ENCODE results near the gene RPN2. TPM values are rescaled to one million over a fixed set of nuclear protein-coding genes. Genes with fewer than 3 reads are reported as not detected.

Gene RPN2
- total and polyA plus RNA-seq, 2 donors (not counting 1 experiment from before 2014, with no cell fraction given) = 262 to 414 TPM

DNA sequence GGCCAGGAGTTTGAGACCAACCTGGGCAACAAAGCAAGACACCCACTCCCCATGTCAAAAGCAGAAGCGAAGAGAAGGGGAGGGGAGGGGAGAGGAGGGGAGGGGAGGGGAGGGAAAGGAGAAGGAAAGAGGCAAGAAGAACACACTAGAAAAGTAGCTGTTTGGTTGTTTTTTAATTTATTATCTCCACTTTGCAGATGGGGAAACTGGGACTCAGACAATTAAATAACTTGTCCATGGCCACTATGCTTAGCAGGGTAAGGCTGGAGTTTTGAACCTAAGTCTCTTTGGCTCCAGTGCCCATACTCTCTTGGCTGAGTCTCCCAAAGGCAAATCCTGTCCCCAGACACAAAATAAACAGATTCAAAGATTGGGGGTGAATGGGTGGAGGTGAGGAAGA lies 94.9 kb downstream of the RPN2 start:
- no peaks in the 10 kb centered on the region for H3K79me2 ChIP-seq (ENCODE audit: control insufficient read depth, insufficient read depth, low read length)
- H3K36me3 ChIP-seq (ENCODE audit: control insufficient read depth, insufficient read depth, low read length) = no peaks in the 10 kb centered on the region
- H3K9ac ChIP-seq (ENCODE audit: insufficient read depth, low read length) = no peak overlapping the region
- H3K27me3 ChIP-seq (ENCODE audit: control insufficient read depth, insufficient read depth, low read length) = no peaks in the 10 kb centered on the region
- no peak overlapping the region for H2AFZ ChIP-seq (ENCODE audit: low read length)
- no peak for DNase-seq (ENCODE audit: low read depth in 2 of 2)
- peaks cover 3% of the 10 kb centered on the region for H3K4me1 ChIP-seq (ENCODE audit: control insufficient read depth, extremely low read depth, insufficient read depth, low read length)
- no peak overlapping the region for H3K4me3 ChIP-seq (replicated peaks in 1 of 4; ENCODE audit: control extremely low read depth in 1 of 4, insufficient read depth in 1 of 4, low read depth in 3 of 4, low read length in 4 of 4)
- TF ChIP-seq, protein P1, sequence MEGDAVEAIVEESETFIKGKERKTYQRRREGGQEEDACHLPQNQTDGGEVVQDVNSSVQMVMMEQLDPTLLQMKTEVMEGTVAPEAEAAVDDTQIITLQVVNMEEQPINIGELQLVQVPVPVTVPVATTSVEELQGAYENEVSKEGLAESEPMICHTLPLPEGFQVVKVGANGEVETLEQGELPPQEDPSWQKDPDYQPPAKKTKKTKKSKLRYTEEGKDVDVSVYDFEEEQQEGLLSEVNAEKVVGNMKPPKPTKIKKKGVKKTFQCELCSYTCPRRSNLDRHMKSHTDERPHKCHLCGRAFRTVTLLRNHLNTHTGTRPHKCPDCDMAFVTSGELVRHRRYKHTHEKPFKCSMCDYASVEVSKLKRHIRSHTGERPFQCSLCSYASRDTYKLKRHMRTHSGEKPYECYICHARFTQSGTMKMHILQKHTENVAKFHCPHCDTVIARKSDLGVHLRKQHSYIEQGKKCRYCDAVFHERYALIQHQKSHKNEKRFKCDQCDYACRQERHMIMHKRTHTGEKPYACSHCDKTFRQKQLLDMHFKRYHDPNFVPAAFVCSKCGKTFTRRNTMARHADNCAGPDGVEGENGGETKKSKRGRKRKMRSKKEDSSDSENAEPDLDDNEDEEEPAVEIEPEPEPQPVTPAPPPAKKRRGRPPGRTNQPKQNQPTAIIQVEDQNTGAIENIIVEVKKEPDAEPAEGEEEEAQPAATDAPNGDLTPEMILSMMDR (conservative IDR thresholded peaks at IDR 0.05 in 1 of 2, IDR thresholded peaks at IDR 0.05 in 1 of 2; ENCODE audit: low read depth in 1 of 2, low read length in 2 of 2) = no peak
- no peak for TF ChIP-seq EZH2 (IDR thresholded peaks at IDR 0.05; ENCODE audit: low read length, missing control alignments)
- H4K20me1 ChIP-seq (ENCODE audit: control insufficient read depth, extremely low read depth, insufficient read depth, low read length) = no peaks in the 10 kb centered on the region
- no peaks in the 10 kb centered on the region for H3K9me3 ChIP-seq (ENCODE audit: control insufficient read depth, insufficient read depth, low read depth, low read length)
- H3K4me2 ChIP-seq (ENCODE audit: extremely low read depth, insufficient read depth, low read length) = no peak overlapping the region
- no peak overlapping the region for H3K27ac ChIP-seq (ENCODE audit: insufficient read depth, low read length)

DNA sequence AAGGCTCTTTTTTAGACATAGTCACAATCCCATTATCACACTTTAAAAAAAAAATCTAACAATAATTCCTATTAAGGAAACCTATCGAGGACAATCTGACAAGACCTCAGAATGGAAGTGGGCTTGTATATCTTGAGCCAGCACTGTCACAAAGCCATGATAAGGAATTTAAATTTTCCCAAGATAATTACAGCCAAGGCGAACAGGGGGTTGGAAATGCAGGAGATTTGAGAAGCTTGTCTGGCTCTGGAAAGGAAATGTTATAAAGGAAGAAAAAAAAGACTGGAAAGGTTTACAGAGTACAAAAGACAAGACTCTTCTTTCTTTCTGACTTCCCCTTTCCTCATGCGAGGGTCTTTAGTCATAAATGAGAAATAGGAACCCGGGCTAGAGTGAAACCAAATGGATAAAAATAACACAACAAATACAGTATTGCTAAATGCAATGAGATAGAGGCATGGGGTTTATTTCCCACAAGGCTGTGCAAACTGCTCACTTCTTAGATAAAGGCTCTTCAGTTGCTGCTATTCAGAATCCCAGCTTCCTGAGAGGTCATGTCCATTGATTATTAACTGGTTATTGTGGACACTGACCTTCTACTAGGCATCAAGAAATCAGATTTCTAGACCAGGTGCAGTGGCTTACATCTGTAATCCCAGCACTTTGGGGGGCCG lies 95.9 kb downstream of the RPN2 start:
- Histone ChIP-seq H3K79me2 (ENCODE audit: control insufficient read depth, insufficient read depth, low read length) (no peaks in the 10 kb centered on the region), H3K4me2 (ENCODE audit: extremely low read depth, insufficient read depth, low read length) (no peak overlapping the region), H3K27me3 (ENCODE audit: control insufficient read depth, insufficient read depth, low read length) (no peaks in the 10 kb centered on the region), H2AFZ (ENCODE audit: low read length) (no peak overlapping the region), H3K4me3 (replicated peaks in 1 of 4; ENCODE audit: control extremely low read depth in 1 of 4, insufficient read depth in 1 of 4, low read depth in 3 of 4, low read length in 4 of 4) (no peak overlapping the region), H3K36me3 (ENCODE audit: control insufficient read depth, insufficient read depth, low read length) (no peaks in the 10 kb centered on the region), H3K9me3 (ENCODE audit: control insufficient read depth, insufficient read depth, low read depth, low read length) (no peaks in the 10 kb centered on the region), H3K27ac (ENCODE audit: insufficient read depth, low read length) (no peak overlapping the region), H4K20me1 (ENCODE audit: control insufficient read depth, extremely low read depth, insufficient read depth, low read length) (no peaks in the 10 kb centered on the region), H3K4me1 (ENCODE audit: control insufficient read depth, extremely low read depth, insufficient read depth, low read length) (peaks cover 3% of the 10 kb centered on the region), H3K9ac (ENCODE audit: insufficient read depth, low read length) (no peak overlapping the region)
- TF ChIP-seq, protein P1 (conservative IDR thresholded peaks at IDR 0.05 in 1 of 2, IDR thresholded peaks at IDR 0.05 in 1 of 2; ENCODE audit: low read depth in 1 of 2, low read length in 2 of 2) = no peak
- no peak for TF ChIP-seq EZH2 (IDR thresholded peaks at IDR 0.05; ENCODE audit: low read length, missing control alignments)
- DNase-seq (ENCODE audit: low read depth in 2 of 2) = no peak

DNA sequence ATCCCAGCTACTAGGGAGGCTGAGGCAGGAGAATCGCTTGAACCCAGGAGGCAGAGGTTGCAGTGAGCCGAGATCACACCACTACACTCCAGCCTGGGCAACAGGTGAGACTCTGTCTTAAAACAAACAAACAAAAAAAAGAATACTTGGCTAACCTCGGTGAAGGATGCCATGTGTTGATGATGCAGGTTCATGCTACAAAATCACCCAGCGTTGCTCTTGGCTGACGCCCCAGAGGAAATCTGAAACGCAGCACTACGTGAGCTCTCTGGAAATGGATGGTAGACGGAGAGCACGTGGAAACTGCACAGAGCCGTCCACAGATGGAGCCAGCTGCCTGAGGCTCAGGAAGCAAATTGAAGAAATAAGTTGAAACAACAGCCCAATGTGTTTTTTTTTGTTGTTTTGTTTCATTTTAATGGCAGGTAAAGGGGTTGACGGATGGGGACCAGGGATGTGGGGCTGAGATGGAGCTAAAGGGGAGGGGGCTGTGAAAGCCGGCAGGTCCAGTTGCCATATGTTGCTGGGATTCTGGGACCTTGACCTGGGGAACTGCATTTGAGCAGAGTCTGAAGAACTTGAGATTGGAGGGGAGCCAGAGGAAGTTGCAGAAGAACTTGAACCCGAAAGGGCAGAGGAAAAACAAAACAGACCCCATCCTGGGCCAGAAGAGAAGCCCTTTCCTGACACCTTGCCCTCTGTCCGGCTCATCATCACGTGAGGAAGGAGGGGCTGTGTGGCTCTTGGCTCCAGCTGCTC lies 97.5 kb downstream of the RPN2 start:
- DNase-seq (ENCODE audit: low read depth in 2 of 2) = peak; percentile 83 to 95
- Histone ChIP-seq H3K9me3 (ENCODE audit: control insufficient read depth, insufficient read depth, low read depth, low read length) (no peaks in the 10 kb centered on the region), H3K4me1 (ENCODE audit: control insufficient read depth, extremely low read depth, insufficient read depth, low read length) (peaks cover 3% of the 10 kb centered on the region), H3K4me2 (ENCODE audit: extremely low read depth, insufficient read depth, low read length) (peak overlapping the region; percentile 39), H3K9ac (ENCODE audit: insufficient read depth, low read length) (no peak overlapping the region), H3K79me2 (ENCODE audit: control insufficient read depth, insufficient read depth, low read length) (no peaks in the 10 kb centered on the region), H3K36me3 (ENCODE audit: control insufficient read depth, insufficient read depth, low read length) (no peaks in the 10 kb centered on the region), H3K27ac (ENCODE audit: insufficient read depth, low read length) (peak overlapping the region; percentile 16), H4K20me1 (ENCODE audit: control insufficient read depth, extremely low read depth, insufficient read depth, low read length) (no peaks in the 10 kb centered on the region), H3K4me3 (replicated peaks in 1 of 4; ENCODE audit: control extremely low read depth in 1 of 4, insufficient read depth in 1 of 4, low read depth in 3 of 4, low read length in 4 of 4) (peak overlapping the region in 2 of 4 experiments; percentile 17 to 27), H3K27me3 (ENCODE audit: control insufficient read depth, insufficient read depth, low read length) (no peaks in the 10 kb centered on the region), H2AFZ (ENCODE audit: low read length) (peak overlapping the region; percentile 28)
- TF ChIP-seq EZH2 (IDR thresholded peaks at IDR 0.05; ENCODE audit: low read length, missing control alignments) = no peak
- TF ChIP-seq, protein P1 (conservative IDR thresholded peaks at IDR 0.05 in 1 of 2, IDR thresholded peaks at IDR 0.05 in 1 of 2; ENCODE audit: low read depth in 1 of 2, low read length in 2 of 2) = peak; percentile 31 to 56

Measured in fibroblast of lung (primary cell).